OCI-LY1 (cell line): ENCODE measurements around the gene SERTAD2.

Experiments
- H2AFZ ChIP-seq: fragments of 200-600 bp; sonication (generic), shearing (Covaris generic); 2 replicates; pipeline ENCODE4 v1.6.0; 2014; ENCODE audit warnings: antibody characterized with exemption, mild to moderate bottlenecking, low read length
- H3F3A ChIP-seq: fragments of 200-600 bp; sonication (generic), shearing (Covaris generic); 2 replicates; pipeline ENCODE4 v1.6.0; 2014; ENCODE audit warnings: mild to moderate bottlenecking, antibody characterized with exemption, low read length, moderate library complexity; ENCODE audit not compliant: insufficient read depth
- H3K27ac ChIP-seq: fragments of 200-600 bp; sonication (generic); 2 replicates; pipeline ENCODE4 v1.5.1; 2014; ENCODE audit warnings: low read length, mixed run types, mild to moderate bottlenecking, low read depth; ENCODE audit not compliant: poor library complexity, severe bottlenecking
- H3K27me3 ChIP-seq: fragments of 200-600 bp; sonication (generic); 2 replicates; pipeline ENCODE4 v1.6.0; 2014; ENCODE audit warnings: antibody characterized with exemption, mild to moderate bottlenecking, low read length, moderate library complexity; ENCODE audit not compliant: insufficient read depth
- H3K36me3 ChIP-seq: fragments of 200-600 bp; sonication (generic); 2 replicates; pipeline ENCODE4 v1.6.1; 2014; ENCODE audit warnings: mild to moderate bottlenecking, antibody characterized with exemption, low read length, moderate library complexity, mixed read lengths; ENCODE audit not compliant: insufficient read depth
- H3K4me1 ChIP-seq: fragments of 200-600 bp; sonication (generic); 2 replicates; pipeline ENCODE4 v1.5.1; 2014; ENCODE audit warnings: mild to moderate bottlenecking, low read length, moderate library complexity; ENCODE audit not compliant: insufficient read depth, severe bottlenecking
- H3K4me2 ChIP-seq: fragments of 200-600 bp; sonication (generic), shearing (Covaris generic); 2 replicates; pipeline ENCODE4 v1.6.1; 2014; ENCODE audit warnings: low read length
- H3K4me3 ChIP-seq: fragments of 200-600 bp; sonication (generic); 2 replicates; pipeline ENCODE4 v1.5.1; 2014; ENCODE audit warnings: low read length, low read depth, mild to moderate bottlenecking, mixed read lengths; ENCODE audit not compliant: poor library complexity, severe bottlenecking
- H3K79me2 ChIP-seq: fragments of 200-600 bp; shearing (Covaris generic); 2 replicates; pipeline ENCODE4 v1.6.1; 2016; ENCODE audit warnings: mixed run types, low read length, mixed read lengths; ENCODE audit not compliant: insufficient read depth
- H3K9ac ChIP-seq: fragments of 200-600 bp; sonication (generic), shearing (Covaris generic); 2 replicates; pipeline ENCODE4 v1.6.1; 2014; ENCODE audit warnings: mild to moderate bottlenecking, low read length, mixed read lengths
- H3K9me2 ChIP-seq: fragments of 200-600 bp; sonication (generic), shearing (Covaris generic); 2 replicates; pipeline ENCODE4 v1.6.1; 2014; ENCODE audit warnings: low read depth, mild to moderate bottlenecking, low read length, mixed read lengths
- H3K9me3 ChIP-seq: fragments of 200-600 bp; shearing (Covaris generic); 2 replicates; pipeline ENCODE4 v1.6.1; 2014; ENCODE audit warnings: low read length, mixed read lengths
- H4K20me1 ChIP-seq: fragments of 200-600 bp; sonication (generic), shearing (Covaris generic); 2 replicates; pipeline ENCODE4 v1.6.0; 2016; ENCODE audit warnings: mild to moderate bottlenecking, low read length; ENCODE audit not compliant: insufficient read depth
- CTCF ChIP-seq: fragments of 200-600 bp; sonication (generic), shearing (Covaris generic); IDR thresholded peaks from 2 replicates; pipeline ENCODE4 v1.5.1; 2017; ENCODE audit warnings: mild to moderate bottlenecking, antibody characterized with exemption, low read length, moderate library complexity, mixed read lengths
- EZH2 ChIP-seq: fragments of 200-600 bp; sonication (generic), shearing (Covaris generic); IDR thresholded peaks from 2 replicates; pipeline ENCODE4 v1.8.0; 2017; ENCODE audit warnings: borderline replicate concordance, mixed run types, mild to moderate bottlenecking, antibody characterized with exemption, low read length, moderate library complexity, mixed read lengths

The SERTAD2 gene

GRCh38 chr2:64698668-64699444 lies 45.1 kb upstream of the SERTAD2 start:
- H3K4me2 ChIP-seq, result no peak overlapping the region
- no peak overlapping the region for H3K9ac ChIP-seq
- H3K9me2 ChIP-seq, result no peaks in the 10 kb centered on the region
- peak overlapping the region; percentile 29 for H3K27ac ChIP-seq
- no peaks in the 10 kb centered on the region for H4K20me1 ChIP-seq
- peaks cover 5% of the 10 kb centered on the region; the same call in 1 of the 2 replicates for H3K36me3 ChIP-seq
- TF ChIP-seq CTCF, result no peak
- TF ChIP-seq EZH2, result no peak
- H3F3A ChIP-seq, result no peaks in the 10 kb centered on the region
- H2AFZ ChIP-seq, result no peak overlapping the region
- no peaks in the 10 kb centered on the region for H3K27me3 ChIP-seq
- no peak overlapping the region for H3K4me3 ChIP-seq
- no peaks in the 10 kb centered on the region for H3K9me3 ChIP-seq
- H3K4me1 ChIP-seq, result peaks cover 51% of the 10 kb centered on the region
- peaks cover 8% of the 10 kb centered on the region; the same call in 1 of the 2 replicates for H3K79me2 ChIP-seq

GRCh38 chr2:64698177-64698643 lies 44.5 kb upstream of the SERTAD2 start:
- Histone ChIP-seq H3K9me3 (0 out of 2 replicates have a peak, but pooled peaks cover under 1% of the 10 kb centered on the region), H3K9me2 (no peaks in the 10 kb centered on the region), H3K9ac (no peak overlapping the region), H3K4me2 (no peak overlapping the region), H3K36me3 (peaks cover 5% of the 10 kb centered on the region; the same call in 1 of the 2 replicates), H3K4me3 (no peak overlapping the region), H3F3A (no peaks in the 10 kb centered on the region), H3K27me3 (no peaks in the 10 kb centered on the region), H4K20me1 (no peaks in the 10 kb centered on the region), H3K27ac (peak overlapping the region; percentile 29), H3K79me2 (peaks cover 8% of the 10 kb centered on the region; the same call in 1 of the 2 replicates), H2AFZ (no peak overlapping the region), H3K4me1 (peaks cover 50% of the 10 kb centered on the region)
- no peak for TF ChIP-seq CTCF
- TF ChIP-seq EZH2, result no peak

DNA sequence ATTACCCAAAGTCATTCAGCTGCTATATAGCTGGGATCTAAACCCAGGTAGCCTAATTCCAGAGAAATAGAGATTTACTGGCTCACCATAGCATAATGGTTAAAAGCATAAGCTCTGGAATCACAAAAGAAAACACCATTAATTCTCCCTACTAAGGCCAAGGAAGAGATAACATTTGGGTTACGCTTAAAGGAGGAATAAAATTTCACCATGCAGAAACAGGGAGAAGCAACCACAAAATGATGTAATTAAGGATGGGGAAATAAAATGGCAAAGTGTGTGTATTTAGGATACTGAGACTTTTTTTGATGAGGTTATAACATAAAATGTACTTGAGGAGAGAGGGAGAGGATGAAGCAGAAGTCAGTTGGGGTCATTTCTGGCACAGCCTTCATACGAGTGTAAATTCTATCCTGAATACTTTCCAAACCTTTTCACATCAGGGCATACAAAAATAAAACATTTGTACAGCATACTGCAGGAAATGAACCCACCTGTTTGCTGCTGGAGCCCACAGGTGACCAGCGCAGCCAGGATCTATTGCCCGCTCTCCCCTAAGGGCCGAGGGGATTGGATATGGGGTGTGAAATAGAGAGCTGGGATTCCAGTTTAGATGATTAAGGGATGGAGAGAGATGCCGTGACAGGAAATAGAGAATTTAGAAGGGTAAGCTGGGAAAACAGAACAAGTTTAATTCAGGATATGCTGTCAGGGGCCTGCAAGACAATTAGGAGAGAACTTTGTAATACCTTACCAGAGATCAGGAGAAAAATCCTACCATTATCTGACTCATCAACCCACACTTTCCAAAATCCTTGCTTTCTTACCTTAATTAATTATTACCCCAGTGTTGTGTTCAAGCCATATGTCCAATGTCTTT lies 43.8 kb upstream of the SERTAD2 start:
- H3K27me3 ChIP-seq, result no peaks in the 10 kb centered on the region
- no peaks in the 10 kb centered on the region for H3F3A ChIP-seq
- peaks cover 5% of the 10 kb centered on the region; the same call in 1 of the 2 replicates for H3K36me3 ChIP-seq
- H3K9me2 ChIP-seq, result no peaks in the 10 kb centered on the region
- no peak overlapping the region for H3K9ac ChIP-seq
- H2AFZ ChIP-seq, result no peak overlapping the region
- peaks cover 50% of the 10 kb centered on the region for H3K4me1 ChIP-seq
- H4K20me1 ChIP-seq, result no peaks in the 10 kb centered on the region
- H3K9me3 ChIP-seq, result 0 out of 2 replicates have a peak, but pooled peaks cover 2% of the 10 kb centered on the region
- no peak overlapping the region for H3K4me2 ChIP-seq
- TF ChIP-seq EZH2 (no peak), CTCF (no peak)
- no peak overlapping the region for H3K4me3 ChIP-seq
- H3K79me2 ChIP-seq, result 0 out of 2 replicates have a peak, but pooled peaks cover 4% of the 10 kb centered on the region
- H3K27ac ChIP-seq, result no peak overlapping the region
